Activated T-helper 1 cell treated with anti-CD3 and anti-CD28 coated beads, Interleukin-2, amount 50 U/mL, for 16 hours (primary cell): ENCODE results near the gene BLOC1S2.
"Not testable (repeated sequence)": the region's sequence is repeated elsewhere in the genome, so short reads cannot be mapped to it uniquely, and the experiment has no call there.

Experiments
- DNase-seq, 2 donors: peaks; one replicate each; pipeline ENCODE4 v3.0.0-alpha.2; 2020; ENCODE audit warnings: low read depth in 1 of 2, low spot score in 1 of 2

The BLOC1S2 gene

DNA sequence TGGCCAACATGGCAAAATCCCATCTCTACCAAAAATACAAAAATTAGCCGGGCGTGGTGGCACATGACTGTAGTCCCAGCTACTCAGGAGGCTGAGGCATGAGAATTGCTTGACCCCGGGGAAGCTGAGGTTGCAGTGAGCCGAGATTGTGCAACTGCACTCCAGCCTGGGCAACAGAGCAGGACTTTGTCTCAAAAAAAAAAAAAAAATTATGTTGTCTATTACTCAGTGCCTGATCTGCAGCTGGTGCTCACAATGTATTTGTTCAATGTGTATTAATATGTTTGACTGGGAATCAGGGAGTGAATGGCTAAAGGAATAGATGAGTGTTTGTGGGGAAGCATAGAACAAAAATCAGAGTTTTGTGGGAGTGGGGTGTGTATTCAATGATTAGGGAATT lies 5.8 kb upstream of the BLOC1S2 start:
- not testable (repeated sequence) for DNase-seq

- DNase-seq, result no peak
These were observed 4.9 kb upstream of the BLOC1S2 start for GRCh38 chr10:100291356-100291755.

DNA sequence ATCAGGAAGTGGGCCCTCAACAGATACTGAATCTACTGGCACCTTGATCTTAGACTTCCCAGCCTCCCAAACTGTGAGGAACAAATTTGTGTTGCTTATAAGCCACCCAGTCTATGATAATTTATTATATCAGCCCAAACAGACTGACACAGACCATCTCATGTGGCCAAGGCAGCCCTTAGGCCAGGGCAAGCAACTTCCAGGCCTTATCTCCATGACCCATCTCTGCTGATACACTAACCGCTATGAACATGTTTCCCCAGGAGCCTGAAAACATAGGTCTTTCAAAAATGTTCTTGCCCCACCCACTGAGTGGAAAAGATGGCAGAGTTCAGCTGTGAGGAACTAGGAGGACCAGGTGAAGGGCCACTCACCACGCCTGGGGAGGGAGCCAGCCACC lies 3.2 kb upstream of the BLOC1S2 start:
- no peak for DNase-seq

DNA sequence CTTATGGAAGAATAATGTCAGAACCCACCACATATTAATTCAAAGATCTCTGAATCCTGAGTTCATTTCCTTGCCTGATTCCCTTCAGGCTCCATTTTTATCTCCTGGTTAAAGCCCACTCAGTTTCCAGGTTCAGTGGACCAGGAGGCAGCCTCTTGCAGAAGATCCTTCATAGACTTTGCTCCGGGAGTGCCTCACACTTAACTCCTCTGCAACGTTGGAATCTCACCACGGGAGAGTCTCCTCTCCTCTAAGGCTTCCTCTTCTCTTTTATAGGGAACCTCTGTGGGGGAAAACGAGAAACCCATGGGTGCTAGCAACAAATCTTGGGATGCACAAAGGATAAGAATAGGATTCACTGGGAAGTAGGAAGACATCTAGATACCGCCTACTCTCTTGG lies 1.7 kb upstream of the BLOC1S2 start:
- DNase-seq, result no peak

GRCh38 chr10:100287756-100288155 lies 1.3 kb upstream of the BLOC1S2 start:
- DNase-seq, result no peak

DNA sequence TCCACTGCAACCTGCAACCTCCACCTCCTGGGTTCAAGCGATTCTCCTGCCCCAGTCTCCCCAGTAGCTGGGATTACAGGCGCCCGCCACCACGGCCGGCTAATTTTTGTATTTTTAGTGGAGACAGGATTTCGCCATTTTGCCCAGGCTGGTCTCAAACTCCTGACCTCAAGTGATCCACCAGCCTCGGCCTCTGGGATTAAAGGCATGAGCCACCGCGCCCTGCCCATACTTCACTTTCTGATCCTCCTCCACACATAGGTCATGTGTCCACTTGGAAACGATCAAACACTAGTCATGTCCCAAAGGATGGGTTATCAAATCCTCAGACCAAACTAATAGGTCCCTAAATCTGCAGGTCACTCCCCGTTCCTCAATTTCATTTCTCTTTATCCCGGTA lies 1.2 kb downstream of the BLOC1S2 start:
- DNase-seq, result not testable (repeated sequence)

DNA sequence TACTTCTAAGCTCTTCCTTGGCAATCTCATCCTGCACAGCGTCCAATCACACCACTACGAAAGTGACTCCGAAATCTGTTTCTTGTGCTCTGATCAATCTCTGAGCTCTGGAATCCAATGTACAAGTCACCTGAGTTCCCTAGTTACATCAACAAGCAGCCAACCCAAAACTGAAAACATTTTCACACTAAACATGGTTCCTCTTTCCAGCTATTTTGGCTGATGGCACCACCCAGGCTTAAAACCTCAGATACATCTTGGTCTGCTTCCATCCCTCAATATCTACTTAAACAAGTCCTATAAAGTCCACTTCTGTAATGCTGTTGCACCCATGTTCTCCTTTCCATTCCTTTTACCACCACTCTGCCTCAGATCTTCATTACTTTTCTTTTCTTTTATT lies 3.6 kb downstream of the BLOC1S2 start:
- DNase-seq, result no peak

GRCh38 chr10:100276971-100277370 lies 9.5 kb downstream of the BLOC1S2 start:
- DNase-seq, result not testable (repeated sequence)

DNA sequence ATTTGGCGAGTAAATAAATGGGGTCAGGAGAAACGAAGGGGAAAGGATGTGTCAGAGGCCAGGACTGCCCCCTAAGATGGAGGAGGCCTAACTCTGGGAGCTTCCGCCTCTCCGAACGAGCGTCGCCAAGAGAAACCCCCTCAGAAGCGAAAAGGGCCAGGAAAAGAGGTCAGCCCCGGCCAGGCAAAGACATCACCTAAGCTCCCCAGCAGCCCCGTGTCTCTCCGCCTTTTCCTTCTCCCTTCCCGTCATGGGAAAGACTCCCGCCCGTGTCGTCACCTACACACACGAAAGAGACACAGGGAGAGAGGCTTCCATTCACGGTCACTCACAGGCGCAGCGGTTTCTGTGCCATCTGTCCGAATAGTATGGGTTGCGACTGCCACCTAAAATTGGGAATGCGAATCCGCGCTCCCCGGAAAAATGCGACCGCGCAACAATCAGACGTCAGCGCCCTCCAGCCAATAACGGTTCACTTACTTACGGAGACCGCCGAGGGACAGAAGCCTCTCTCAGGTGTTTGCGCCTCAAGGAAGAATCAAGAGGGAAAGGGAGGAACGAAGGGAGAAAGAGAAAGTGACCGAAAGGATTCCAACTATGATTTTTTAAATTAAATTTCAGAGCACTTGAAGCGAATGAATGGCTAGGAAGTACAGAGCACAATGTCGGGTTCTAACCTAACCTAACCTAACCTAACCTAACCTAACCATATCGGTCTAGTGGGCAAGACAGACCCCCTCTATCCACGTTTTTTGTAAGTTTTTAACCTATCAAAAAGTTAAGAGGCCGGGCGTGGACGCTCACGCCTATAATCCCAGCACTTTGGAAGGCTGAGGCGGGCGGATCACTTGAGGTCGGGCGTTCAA lies 19.0 kb downstream of the BLOC1S2 start, which contains the start of gene CWF19L1:
TSS of gene CWF19L1 (minus strand) at position 400 of the 866 bp plus-strand sequence. CDS start at position 355, 45 bp downstream.
- peak; percentile 52 to 59 for DNase-seq

DNA sequence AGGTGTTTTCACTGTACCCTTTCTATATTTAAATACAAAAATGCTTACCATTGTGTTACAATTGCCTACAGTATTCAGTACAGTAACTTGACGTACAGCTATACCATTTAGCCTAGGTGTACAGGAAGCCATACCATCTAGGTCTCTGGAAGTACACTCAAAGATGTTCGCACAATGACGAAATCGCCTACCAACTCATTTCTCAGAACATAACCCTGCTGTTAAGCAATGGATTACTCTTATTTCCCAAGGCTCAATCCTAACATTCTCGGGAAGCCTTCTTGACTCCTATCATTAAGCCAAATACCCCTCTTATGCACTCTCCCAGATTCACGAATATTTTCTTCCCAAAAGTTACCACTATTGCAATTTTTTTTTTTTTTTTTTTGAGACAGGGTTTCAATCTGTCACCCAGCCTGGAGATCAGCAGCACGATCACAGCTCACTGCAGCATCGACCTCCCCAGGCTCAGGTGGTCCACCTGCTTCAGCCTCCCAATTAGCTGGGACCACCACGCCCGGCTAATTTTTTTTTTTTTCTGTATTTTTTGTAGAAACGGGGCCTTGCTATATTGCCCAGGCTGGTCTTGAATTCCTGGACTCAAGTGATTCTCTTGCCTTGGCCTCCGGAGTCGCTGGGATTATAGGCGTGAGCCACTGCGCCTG lies 20.5 kb downstream of the BLOC1S2 start:
- DNase-seq, result no peak

GRCh38 chr10:100254191-100254590 lies 32.3 kb downstream of the BLOC1S2 start:
- no peak for DNase-seq

DNA sequence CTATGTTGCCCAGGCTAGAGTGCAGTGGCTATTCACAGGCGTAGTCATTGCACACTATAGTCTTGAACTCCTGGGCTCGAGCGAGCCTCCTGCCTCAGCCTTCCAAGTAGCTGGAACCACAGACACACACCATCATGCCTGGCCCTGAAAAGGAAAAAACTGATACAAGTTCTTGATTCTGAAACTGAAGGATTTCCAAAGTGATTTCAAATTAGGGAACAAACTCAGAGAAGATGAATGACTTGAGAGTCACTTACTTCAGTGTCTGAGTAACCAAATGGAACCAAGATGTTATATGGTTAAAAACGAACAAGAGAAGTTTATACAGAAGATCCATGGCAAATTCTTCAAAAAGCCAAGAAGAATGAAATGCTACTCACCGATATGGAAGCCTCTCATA lies 33.4 kb downstream of the BLOC1S2 start:
- no peak for DNase-seq

- no peak for DNase-seq
These were observed 37.7 kb downstream of the BLOC1S2 start for GRCh38 chr10:100248820-100249219.

DNA sequence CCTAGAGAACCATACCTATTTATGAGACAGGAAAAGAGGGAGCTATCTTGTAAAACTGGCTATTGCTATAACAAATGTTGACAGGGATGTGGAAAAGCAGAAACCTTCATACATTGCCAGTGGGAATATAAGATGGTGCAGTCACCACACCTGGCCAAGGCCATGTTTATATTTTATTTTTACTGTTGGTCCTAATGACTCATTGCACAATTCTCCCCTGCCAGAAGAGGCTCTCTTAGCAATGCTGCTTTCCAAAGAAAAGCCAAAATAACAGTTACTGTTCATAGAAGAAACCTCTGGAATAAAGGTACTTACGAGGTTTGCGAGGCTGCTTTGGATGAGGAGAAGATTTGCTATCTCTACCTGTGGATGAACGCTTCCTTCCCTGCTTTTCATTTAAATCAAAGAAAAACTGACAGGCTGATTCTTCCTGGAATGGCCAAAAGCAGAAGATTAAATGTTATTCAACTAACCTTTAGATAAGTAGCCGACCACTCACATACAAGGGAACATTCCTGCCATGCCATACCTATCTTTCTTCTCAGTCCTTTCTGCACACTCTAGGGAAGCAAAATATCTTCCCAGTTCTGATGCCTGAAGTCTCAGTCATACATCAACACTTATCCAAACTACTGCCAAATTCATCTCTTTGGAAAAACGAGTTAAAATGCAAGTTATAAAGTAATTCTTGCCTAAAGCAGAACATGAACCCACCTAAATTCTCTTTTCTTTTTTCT lies 40.8 kb downstream of the BLOC1S2 start:
- no peak for DNase-seq

DNA sequence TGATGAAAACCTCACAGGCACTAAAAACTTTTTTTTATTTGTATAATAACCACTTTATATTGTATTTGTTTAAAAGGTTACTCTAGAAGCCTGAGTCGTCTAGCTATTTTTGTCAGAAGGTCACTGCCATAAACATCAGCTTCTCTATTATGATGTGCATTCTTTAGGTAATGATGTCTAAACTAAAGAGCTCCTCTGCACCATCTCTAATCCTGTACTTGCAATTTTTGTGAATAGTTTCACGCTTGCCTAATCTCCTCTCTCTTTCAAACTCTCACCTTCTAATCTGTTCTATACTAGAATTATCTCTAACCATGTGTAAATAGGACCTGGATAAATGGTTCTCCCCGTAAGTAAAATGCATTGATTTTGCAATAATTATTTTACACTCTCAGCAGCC lies 46.6 kb downstream of the BLOC1S2 start:
- no peak for DNase-seq

DNA sequence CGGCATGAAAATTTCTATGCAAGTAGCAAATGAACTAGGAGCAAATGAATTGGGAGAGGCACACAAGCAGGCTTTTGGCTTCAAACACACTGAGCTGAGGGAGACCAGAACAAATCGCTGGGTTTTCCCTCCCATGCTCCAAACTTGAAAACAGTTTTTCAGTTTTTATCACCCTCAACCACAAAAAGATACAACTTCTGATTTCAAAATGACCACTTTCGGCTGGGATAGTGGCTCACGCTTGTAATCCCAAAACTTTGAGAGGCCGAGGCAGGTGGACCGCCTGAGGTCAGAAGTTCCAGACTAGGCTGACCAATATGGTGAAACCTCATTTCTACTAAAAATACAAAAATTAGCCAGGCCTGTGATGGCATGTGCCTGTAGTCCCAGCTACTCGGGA lies 48.1 kb downstream of the BLOC1S2 start:
- DNase-seq, result no peak

DNA sequence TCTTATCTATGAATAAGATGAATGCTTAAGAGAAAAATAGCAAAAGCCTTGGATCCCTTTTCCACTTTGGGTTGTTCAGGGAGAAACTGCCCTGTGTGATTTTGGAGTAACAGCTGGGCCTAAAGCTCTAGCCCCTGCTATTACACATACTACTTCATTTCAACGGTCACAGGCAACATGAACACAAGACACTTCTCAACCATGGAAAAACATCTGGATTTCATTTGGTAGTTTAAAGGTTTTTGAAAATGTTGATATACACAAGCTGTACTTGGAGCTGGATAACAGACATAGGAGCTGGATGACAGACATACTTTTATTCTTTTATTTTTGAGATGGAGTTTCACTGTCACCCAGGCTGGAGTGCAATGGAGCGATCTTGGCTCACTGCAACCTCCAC lies 54.4 kb downstream of the BLOC1S2 start:
- DNase-seq, result no peak

- no peak for DNase-seq
These were observed 56.6 kb downstream of the BLOC1S2 start for GRCh38 chr10:100229819-100230422.

DNA sequence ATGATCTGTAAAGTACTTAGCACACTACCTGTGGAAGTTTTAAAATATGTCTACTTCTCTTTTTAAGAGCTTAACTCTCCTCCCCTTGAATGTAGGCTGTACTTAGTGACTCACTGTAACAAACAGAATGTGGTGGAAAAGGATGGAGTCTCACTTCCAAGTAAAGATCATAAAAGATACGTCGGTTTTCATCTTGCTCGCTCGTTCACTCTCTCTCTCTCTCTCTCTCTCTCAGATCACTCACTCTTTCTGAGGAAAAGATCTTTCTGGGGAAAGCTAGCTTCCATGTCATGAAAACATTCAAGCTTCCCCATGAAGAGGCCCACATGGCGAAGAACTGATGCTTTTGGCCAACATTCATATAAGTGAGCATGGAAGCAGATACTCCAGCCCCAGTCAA lies 62.6 kb downstream of the BLOC1S2 start:
- no peak for DNase-seq
